NCI-H1092 (cell line): ENCODE data around the gene MYMK.

Source experiments
- DNase-seq: peaks from one replicate; lab custom pipeline; 2025; lab: John Stamatoyannopoulos, UW

Gene MYMK

GRCh38 chr9:133505186-133505830, 19.5 kb downstream of the MYMK start:
- DNase-seq = no peak

- no peak for DNase-seq
Measured at GRCh38 chr9:133502112-133502511, 22.6 kb downstream of the MYMK start.

GRCh38 chr9:133499892-133500270, 24.9 kb downstream of the MYMK start:
- no peak for DNase-seq

- no peak for DNase-seq
Measured at GRCh38 chr9:133499132-133499891, 25.4 kb downstream of the MYMK start.

- DNase-seq = no peak
Measured at GRCh38 chr9:133496861-133497842, 27.6 kb downstream of the MYMK start.

GRCh38 chr9:133495327-133496293, 29.1 kb downstream of the MYMK start:
- no peak for DNase-seq

GRCh38 chr9:133494636-133495326, 30.0 kb downstream of the MYMK start:
- DNase-seq = no peak

GRCh38 chr9:133493845-133494540, 30.8 kb downstream of the MYMK start:
- no peak for DNase-seq

- DNase-seq = no peak
Measured at GRCh38 chr9:133493428-133493827, 31.3 kb downstream of the MYMK start.

- DNase-seq = no peak
Measured at GRCh38 chr9:133492061-133493021, 32.4 kb downstream of the MYMK start.

- no peak for DNase-seq
Measured at GRCh38 chr9:133491656-133491925, 33.2 kb downstream of the MYMK start.

- DNase-seq = no peak
Measured at GRCh38 chr9:133490865-133491655, 33.7 kb downstream of the MYMK start.

- no peak for DNase-seq
Measured at GRCh38 chr9:133490201-133490681, 34.5 kb downstream of the MYMK start.

- no peak for DNase-seq
Measured at GRCh38 chr9:133489253-133490190, 35.2 kb downstream of the MYMK start.

- DNase-seq = no peak
Measured at GRCh38 chr9:133488686-133489252, 36.0 kb downstream of the MYMK start.

GRCh38 chr9:133487331-133487725, 37.4 kb downstream of the MYMK start:
- no peak for DNase-seq
